GM19238 (cell line): Measurements from ENCODE around the gene C8A.

ENCODE experiments used
- DNase-seq: peaks from one replicate; pipeline ENCODE4 v3.0.0; 2011; ENCODE audit warnings: low spot score; ENCODE audit not compliant: insufficient read length

C8A gene

GRCh38 chr1:56837244-56837939 is 17.2 kb upstream of the C8A start:
- no peak for DNase-seq

DNA sequence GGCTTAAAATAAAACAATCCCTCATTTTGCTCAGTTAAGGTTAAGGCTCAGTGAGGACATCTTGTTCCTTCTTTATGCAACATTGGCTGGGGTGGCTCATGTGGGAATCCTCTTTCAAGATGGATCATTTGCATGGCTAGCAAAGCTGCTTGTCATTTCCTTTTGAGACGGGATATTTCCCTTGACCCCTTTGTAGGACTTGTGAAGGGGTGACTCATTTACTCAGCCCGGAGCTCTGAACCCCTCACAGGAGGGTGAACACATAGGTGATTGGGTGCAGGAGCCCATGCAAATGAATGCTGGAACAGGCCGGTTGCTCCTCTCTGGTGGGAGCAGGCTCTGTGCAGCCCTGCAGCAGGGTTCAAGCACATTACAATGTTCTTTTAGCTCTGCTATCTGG is 15.8 kb upstream of the C8A start:
- no peak for DNase-seq

DNA sequence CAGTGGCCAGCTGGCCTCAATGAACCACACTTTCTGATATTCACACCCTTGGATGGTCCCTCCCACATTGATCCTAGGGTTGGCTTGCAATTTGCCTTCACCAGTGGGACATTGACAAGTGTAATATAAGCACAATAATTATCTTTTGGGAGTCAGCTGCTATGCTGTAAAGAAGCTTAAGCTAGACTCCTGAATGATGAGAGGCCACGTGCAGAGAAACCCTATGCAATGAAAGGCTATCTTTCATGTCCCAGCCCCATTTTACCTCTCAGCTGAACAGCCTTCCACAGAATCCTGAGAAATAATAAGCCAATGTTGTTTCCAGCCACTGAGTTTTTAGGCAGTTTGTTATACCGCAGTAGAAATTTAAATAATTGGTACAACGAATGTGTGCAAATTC is 11.1 kb upstream of the C8A start:
- no peak for DNase-seq

- no peak for DNase-seq
Measured at GRCh38 chr1:56844545-56845136, 10.0 kb upstream of the C8A start.

DNA sequence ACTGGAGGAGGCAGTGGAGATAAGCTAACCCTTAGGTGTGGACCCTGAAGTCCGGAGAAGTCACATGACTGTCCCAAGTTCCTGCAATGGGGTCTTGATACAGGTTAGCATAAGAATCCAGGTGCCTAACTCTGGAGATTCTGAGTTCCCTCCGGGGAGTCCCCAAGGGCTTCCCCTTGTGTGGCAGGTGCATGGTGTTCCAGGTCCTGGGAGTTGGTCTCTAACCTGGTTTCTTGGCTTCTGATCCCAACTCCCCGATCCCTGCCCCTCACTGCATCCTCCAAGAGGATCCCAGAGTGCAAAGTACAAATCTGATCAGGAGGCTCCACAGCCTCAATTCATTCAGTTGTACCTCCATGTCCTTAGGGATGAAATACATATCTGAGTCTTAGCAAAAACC is 9.3 kb upstream of the C8A start:
- DNase-seq, result no peak

DNA sequence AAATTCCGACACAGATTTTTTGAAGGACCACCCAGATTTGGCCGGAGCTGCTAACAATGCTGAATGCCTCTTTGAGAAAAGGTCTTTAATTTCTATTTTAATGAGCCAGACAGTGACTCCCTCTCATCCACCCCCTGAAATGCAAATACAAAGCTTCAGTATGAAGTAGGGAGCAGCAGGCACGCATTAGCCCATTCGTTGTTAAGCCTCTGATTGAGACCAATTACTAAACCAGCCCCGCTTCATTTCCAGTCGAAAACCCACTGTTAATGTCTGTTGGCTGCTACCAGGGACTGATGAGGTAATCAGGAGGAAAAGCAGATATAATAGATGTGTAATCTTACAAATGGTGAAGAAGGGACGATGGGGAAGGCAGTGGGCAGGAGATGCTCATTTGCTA is 4.8 kb upstream of the C8A start:
- DNase-seq, result no peak

DNA sequence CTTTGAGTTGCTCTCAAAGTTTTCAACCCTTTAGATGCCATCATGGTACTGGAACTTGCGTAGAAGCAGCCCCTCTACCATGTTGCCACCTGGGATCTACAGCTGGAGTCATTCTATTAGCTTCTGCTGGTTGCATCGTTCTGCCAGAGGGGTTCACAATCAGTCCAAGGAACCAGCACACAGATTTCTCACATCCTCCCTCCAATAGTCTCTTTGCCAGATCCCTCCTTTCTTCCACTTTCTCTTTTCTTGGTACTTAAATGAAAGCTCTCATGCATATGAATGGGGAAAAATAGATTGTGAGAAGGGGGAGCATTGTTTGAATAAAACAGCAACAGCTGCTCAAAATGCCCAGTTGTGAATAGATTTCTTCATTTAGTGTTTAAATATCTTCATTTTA is 4.2 kb upstream of the C8A start:
- no peak for DNase-seq

- DNase-seq, result no peak
Measured at GRCh38 chr1:56850922-56851321, 3.7 kb upstream of the C8A start.

DNA sequence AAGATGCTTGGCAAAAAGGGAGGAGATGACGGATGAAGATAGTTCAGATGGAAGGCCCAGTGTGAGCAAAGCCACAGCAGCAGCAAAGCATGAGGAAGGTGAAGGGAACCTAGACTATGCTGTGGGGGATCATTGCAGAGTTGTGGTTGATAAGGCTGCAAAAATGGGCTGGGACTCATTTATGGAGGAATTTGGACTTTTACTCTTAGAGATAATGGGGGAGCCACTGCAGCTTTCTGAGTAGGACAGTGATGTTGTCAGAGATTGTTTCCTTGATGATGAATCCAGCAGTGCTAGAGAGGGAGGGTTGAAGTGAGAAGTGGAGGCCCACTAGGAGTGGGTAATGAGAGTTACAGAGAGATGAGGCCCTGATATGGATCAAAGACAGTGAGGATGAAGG is 2.1 kb upstream of the C8A start:
- DNase-seq, result no peak

GRCh38 chr1:56855190-56855589 is 593 bp downstream of the C8A start:
- DNase-seq, result no peak

DNA sequence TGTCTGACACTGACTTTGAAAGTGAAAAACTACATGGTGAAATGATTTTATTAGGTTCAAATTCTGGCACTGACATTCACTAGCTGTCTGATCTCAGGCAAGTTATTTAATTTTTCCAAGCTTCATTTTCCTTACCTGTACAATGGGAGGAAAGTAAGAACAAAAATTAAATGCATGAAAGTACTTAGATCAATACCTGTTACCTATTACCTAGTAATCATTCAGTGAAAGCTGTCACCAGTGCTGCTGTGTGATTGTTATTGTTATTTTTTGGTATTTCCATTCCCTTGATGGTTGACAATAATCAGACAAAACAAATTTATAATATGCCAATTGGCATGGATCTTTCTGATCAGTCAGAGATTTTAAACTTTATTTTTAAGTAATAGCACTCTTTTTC is 1.6 kb downstream of the C8A start:
- DNase-seq, result no peak

DNA sequence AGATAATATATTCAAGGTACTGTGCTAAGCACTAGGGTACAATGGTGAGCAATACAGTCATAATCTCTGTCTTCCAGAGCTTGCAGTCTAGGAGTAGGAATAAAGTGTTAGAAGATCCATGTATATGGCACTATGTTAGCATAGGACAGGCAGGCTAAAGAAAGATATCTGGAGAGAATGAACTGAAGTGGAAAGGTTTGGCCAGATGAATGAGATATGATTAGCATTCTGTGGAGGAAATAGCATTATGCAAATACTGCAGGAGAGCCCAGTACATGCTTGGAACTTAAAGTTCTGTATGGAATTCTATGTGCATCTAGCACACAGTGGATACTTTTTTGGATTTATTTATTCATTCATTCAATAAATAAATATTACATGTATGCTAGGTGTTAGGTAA is 4.7 kb downstream of the C8A start:
- DNase-seq, result no peak

DNA sequence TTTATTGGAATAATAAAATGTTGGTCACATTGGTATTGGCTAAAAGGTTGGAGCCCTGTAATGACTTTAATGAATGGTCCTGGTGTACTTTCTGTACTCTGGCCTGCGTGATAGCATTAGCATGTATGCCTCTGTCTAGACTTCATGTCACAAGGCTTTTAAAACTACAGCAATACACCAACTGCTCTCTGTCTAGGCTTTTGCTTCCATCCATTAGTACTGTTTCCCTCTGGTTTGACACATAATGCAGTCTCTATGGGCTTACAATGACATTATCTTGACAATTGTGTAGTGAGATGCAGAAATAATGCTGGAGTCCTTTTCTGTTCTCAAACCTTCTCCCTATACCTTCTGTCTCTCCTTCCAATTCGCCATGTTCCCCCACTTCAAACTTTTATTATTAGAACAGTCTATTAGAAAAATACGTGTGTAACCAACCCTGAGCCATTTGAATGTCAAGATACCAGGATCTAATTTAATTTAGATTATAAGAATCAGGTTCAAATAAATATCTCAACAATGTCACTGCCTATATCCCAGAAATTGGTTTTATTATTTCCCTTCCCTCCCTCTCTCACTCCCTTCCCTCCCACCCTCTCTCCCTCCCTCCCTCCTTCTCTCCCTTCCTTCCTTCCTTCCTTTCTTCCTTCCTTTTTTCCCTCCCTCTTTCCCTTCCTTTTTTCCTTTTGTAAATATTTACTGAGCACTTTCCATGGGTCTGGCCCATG is 8.8 kb downstream of the C8A start:
- DNase-seq, result no peak

DNA sequence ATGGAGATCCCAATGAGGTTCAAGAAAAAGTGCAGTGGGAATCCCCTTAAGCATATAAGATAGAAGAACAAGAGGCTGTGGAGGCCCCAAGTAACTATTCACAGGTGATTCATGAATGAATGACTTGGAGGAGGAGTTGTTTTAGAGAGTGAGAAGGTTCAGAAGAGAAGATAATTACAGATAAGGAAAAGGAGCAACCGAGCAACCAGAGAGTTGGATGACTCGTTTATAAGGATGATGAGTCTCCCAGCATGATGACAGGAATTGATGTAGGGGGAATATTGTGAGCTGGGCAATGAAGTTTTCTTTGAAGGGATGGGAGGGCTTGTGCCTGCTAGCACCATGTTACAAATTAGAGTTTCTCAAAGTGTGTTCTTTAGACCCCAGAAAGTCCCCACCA is 9.8 kb downstream of the C8A start:
- no peak for DNase-seq

DNA sequence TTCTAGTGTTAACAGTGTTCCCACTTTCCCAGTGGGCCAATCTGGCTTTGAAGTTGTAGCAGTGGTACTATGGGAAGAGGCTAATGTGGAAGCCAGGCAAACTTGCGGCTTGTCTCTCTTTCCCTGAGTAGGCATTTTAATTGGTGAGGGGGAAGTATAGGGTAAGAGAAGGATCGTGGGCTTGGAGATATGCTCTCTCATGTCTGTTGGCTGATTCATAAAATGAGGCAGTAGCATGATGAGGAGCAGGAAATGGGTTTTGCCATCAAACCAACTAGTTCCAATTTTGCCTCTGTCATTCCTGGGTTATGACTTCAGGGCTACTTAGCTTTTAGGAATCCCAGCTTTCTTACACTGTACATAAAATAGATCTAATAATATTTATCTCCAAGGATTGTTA is 12.1 kb downstream of the C8A start:
- no peak for DNase-seq

GRCh38 chr1:56867491-56867890 is 12.9 kb downstream of the C8A start:
- DNase-seq, result no peak

DNA sequence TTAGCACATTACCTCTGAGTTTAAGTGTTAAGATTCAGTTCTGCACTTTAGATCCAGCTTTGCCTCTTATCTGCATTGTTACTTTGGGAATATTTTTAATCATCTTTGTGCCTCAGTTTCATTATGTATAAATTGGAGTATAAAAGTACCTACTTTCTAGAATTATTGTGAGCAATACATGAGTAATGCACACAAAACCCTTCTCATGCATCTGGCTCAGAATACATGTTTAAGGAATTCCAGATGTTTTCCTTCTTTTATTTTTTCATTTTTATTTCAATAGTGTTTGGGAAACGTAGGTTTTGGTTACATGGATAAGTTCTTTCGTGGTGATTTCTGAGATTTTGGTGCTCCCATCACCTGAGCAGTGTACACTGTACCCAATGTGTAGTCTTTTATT is 14.2 kb downstream of the C8A start:
- DNase-seq, result no peak

GRCh38 chr1:56872597-56872996 is 18.0 kb downstream of the C8A start:
- no peak for DNase-seq

GRCh38 chr1:56873213-56873612 is 18.6 kb downstream of the C8A start:
- DNase-seq, result no peak

- no peak for DNase-seq
Measured at GRCh38 chr1:56874689-56875088, 20.1 kb downstream of the C8A start.

- no peak for DNase-seq
Measured at GRCh38 chr1:56877973-56878372, 23.4 kb downstream of the C8A start.

DNA sequence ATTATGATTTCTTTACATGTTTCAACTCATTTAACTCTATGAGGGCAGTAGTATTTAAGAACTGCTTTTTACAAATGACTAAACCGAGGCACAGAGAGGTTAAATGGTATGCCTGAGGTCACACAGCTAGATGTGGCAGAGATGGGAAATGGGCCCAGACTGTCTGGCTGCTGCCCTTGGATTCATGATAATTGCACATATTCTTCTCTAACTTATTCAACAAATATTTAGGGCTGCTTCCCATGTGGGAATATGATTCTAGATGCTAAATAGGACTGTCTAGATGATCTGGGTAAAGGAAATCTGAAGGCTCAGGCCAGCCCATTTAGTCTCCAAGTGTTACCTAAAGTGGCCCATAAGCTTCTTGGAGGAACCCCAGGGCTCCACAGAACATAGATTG is 26.2 kb downstream of the C8A start:
- no peak for DNase-seq

- no peak for DNase-seq
Measured at GRCh38 chr1:56881417-56881816, 26.8 kb downstream of the C8A start.
